ENCODE results near the gene ASPN.

Gene ASPN

DNA sequence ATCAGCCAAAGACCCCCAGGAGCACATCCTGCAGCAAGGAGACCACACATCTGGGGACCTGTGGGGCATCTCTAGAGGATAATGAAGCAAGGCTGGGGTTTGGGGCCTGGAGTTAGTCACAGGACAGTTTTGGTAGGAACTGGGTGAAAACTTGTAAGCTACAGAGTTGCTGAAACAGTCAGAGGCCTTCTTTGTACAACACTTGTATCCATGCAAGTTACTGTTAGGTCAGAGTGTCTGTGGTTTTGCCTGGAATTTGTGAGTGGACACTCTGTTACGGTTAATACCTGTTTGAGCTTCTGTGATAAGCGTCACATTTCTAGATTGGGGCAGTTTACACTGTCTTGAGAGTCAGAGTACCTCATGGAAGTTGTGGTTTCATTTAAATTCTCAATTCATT is 22.6 kb upstream of the ASPN start:
- no peak for DNase-seq (ENCODE audit: low spot score)

DNA sequence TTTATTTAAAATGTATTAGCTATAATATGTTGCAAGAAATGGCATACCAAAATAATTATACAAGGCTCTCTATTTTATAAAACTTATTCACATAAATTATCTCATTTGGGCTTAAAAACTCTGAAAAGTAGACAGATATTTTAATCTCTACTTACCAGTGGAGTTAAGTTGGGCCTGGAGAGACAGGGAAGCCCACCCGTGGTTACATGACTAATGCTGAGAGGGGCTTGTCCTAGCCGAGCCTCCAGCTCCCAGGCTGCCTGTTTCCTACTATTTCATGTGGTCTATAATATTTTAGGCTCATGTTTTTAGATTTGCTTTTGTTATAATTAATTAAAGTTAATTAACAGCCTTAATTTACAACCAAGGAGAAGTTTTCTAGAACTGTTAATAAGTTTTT is 20.9 kb upstream of the ASPN start:
- DNase-seq (ENCODE audit: low spot score), result no peak

DNA sequence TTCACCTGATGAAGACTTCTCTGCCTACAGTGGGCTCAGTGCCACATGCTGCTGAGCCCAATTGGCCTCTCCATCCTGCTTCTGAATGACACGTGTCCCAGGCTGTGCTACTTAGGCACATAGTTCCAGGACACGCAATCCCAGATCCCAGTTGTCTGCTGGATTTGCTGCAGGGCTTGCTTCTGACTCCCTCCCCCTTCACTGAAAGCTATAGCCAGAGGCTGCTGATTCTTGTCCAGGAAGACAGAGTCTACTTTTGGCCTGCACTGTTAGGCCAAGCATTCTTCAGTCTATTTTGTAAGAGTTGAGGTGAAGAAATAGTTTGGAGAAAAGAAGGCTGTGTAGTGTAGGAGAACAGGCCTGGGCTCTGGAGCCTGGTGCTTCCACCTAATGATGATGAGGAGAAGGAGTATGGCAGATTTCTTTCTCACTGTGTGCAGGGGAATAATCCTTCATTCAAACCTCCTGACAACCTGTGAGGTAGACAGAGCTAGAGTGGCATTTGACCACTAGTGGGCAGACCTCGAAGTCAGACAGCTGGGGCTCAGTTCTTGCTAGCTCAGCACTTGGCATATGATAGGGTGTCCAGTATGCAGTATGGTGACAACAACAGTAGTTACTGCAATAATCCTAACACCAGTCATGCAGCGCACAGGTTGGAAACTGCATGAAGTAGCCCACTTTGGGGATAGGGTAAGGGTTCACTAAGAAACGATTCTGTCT is 19.5 kb upstream of the ASPN start:
- DNase-seq (ENCODE audit: low spot score), result peak; percentile 40

DNA sequence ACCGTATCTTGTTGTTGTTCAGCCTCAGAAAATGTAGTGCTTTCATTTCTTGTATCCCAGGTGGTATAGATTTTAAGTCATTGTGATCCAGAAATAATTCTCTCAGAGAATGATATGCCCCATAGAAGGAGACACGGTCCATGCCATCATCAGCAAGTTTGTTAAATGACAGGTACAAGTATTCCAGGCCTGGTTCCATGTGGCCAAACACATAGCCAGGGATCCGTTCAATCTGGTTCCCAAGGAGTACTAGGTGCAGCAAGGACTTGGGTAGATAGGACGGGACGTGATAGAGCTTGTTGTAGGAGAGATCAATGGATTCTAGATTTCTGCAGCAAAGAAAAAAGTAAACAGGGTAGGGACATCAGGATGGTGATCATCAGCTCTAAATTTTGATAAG is 18.4 kb upstream of the ASPN start:
- no peak for DNase-seq (ENCODE audit: low spot score)

DNA sequence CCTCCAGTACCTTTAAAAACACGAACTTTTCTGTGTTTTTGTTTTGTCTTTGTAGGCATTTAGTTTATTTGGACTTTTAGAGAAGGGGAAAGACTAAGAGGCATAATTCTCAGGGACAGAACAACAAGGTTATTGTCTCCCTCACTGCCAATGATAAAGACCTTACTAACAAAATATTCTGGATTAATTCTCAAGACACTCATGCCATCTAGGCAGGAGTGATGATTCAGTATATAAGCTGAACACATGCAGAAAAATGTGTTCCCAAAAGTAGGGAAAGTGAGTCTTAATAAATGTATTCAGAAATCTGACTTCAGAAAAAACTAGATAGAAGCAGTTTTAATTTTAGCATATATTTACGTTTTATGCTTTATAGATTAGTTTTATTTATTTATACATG is 17.4 kb upstream of the ASPN start:
- DNase-seq (ENCODE audit: low spot score), result no peak

DNA sequence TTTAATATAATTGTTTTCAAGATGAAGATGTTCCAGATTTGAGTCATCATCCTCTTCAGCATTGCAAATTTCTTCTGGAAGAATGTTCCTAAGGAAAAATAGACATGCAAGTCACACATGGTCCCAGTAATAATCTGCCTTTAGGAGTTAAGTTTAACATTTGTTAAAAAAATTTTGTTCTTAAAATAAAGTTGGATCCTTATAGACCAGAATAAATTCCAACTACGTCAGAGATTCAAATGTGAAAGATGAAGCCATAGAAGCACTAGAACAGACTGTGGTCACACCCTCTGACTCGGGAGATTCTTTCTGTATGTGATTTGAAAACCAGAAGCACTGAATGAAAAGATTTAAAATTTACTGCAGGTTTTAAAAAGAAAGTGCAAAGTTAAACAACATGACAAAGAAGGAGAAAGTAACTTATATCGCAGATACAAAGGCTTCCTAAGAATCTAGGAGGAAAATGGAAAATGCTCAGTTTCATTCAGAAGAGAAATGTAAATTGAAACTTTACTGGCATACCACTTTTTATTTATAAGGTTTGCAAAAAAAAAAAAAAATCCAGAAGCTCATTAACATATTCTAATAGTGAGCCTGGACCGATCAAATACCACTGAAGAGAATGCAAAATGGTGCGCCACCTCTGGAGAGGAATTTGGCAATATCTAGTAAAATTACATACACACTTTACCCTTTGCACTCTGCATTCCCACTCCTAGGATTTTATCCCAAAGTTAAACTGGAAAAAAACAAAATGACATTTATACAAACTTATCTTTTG is 14.3 kb upstream of the ASPN start:
- no peak for DNase-seq (ENCODE audit: low spot score)

DNA sequence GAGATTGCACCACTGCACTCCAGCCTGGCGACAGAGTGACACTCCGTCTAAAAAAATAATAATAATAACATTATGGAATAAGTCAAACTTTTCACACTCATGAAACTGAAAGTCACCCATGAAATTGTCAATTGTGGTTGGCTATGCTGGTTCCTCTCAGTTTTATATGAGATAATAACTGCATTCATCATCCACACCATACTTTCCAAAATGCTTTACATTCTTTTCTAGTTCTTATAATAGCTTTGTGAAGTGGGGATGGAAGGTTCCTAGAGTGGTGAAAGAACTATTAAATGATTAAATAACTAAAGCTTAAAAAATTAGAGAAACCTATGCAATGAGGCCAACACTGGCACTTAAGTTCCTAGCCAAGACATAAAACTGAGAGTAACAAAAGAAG is 12.6 kb upstream of the ASPN start:
- no peak for DNase-seq (ENCODE audit: low spot score)

DNA sequence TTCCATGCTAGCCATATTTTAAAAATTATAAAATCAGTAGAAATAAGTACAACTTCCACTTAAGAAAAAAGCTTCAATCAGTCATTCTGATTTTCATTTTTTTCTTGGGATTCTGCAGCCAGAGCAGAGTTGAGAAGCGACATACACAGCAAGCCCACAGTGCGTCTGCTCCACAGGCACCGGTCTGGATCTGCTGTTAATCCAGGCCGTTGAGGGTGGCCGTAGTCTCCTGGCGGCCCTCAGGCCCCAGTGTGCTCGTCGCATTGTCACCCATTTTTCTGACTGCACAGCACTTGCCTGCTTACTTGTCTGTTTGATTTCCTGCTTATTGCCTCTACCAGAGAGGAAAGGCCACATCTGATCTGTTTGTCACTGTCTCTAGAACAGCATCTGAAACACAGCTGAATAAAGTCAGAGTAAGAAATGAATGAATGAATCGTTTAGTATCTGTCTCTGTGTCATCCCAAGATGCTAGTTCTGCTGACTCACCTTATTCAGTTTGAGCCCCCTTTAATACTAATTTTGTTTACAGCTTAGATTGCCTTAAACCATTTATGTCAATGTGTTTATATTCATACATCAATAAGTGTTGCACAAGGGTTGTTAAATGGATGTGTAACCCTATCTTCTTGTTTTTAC is 11.6 kb upstream of the ASPN start:
- no peak for DNase-seq (ENCODE audit: low spot score)

DNA sequence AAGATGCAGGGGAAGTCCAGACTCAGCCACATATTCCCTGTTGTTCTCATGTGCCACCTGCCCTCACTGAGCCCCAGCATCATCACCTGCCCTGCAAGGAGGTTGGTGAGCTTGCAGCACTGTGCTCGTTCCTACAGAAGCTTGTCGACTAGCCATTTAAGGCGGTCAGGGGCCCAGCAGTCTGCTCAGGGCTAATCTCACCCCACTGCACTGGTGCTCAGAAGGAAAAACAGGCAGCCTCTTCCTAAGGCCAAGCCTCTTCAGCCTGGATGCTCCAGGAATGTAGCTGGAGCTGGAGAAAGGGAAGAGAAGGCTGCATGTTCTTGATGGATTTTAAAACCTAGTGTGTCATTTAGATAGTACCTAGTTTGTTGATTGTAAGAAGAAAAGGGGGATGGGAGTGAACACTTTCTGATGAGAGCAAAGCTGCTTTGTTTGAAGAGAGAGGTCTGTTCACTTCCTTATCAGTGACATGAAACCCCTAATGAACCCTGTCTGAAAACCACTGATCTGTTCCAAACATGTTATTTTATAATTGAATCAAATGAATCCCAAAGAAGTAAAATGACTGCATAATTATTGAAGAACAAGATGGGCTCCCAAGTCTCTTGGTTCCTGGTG is 10.6 kb upstream of the ASPN start:
- DNase-seq (ENCODE audit: low spot score), result no peak

DNA sequence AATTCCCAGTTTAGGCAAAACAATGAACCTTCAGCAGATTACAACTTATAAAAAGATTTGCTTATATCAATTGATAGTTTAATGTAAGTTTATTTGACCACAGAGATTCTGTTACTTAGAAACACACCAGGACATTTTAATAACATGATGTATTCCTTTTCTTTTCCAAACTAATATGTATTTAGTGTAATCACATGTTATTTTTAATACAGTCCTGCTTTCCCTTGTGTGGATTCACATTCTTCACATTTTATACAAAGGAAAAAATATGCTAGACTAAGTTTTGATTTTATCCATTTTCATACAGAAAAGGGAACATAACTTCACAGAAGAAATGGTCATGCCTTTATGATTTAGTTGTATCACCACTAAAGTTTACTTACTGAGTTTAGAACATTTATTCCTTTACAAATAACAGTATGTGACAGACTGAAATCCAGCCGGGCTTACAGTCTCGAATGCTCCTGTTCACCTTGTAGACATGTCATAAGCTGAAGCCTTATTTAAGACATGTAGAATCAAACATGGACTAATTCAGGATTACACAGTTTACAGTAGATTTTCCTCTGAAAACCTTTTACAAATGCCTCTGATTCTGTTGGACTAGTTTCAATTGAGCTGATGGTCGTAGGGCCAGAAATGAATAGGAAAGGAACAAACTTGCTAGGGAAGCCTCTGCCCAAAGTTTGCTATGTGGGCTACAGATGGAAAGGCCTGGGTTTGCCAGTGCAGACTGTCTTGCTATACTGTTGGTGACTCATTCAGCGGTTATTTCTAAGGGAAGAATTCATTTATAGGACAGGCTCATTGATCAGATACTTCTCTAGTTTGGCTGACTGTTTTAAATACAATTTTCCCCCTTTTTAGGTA is 6.6 kb upstream of the ASPN start:
- no peak for DNase-seq (ENCODE audit: low spot score)

DNA sequence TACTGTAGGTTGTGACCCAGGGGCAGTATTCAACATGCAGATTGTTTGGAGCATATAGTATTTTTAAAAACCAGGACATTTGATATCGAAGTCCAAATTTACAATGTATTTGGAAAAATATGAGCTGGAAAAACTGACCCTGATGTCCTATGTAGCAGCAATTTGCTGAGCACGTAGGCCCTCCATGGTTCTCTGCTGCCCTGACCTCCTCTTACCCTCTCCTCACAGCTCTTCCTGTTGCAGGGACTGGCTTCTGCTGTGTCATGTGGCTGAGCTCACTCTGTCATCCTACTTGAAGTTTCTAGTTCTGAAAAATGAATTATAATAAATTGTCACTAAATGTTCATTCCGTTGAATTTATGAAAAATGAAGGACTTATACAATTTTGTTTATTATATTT is 4.1 kb upstream of the ASPN start:
- DNase-seq (ENCODE audit: low spot score), result no peak

DNA sequence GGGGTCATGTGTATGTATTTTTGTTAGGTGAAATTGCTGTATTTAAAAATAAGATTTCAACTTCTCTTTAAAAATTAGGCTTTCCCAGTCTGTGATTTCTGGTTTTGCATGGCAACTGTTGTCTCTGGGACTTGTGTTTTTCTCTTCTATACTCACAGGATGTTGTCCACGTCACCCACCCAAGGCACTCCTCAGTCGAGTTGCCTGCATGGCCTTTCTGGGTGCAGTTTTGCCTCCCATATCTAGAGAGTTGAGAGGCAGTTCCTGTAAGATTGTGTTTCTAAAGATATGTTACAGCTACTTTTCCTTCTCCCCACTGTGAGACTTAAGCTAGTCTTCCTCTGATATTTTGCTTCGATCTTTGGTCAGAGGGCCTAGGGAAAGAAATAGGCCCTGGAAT is 2.3 kb upstream of the ASPN start:
- DNase-seq (ENCODE audit: low spot score), result no peak

DNA sequence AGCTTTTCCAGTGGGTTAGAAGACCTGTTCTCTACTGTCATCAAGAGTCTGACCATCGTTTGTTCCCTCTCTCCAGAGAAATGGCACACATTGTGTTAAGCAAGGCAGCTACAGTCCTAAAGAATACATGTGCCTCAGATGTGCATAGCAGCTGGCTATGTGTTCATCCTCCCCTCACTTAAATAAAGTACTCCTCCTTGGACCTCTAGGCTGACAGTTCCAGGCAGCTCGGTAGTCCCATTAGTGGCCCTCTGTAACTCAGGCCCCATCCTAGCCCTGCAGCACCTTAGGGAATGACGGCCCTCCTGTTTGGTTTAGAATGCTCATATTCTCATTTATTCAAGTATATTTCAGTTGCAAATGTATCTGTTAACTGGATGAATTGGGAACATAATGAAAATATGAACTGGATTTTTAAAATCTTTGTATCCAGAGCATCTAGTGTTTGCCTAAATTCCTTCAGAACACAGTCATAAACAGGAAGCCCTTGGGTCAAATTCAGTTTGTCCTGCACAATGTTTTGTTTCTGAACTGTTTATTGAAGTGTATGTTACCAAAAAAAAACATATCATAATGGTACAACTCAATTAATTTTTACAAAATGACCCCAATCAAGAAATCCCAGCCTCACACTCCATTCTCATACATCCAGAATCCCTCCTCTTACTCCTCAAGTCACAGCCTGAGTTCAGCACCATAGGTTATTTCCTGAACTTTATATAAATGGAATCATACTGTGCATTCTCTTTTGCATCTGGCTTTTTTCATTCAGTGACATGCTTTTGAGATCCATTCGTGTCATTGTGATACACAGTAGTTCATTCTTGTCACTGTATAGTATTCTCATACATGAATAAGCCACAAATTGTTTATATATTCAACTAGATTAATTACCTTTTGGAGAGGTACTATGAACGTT is 1.6 kb upstream of the ASPN start:
- DNase-seq (ENCODE audit: low spot score), result no peak

DNA sequence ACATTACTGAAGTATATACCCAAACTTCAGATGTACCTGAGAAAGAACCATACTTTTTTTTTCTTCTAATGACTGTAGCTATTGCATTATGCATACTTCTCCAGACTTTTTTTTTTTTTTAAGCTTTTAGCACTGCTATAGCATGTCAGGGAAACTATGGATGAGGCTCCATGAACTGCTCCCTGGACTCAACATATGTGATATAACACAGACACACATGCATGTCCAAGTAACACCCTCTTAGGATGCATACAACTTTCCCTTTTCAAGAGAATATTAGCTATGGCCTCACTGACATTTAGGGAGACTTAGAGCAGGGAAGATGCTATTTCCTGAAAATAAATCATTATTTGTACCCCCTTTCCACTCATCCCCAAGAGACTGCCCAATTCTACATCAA is 499 bp upstream of the ASPN start:
- no peak for DNase-seq (ENCODE audit: low spot score)

DNA sequence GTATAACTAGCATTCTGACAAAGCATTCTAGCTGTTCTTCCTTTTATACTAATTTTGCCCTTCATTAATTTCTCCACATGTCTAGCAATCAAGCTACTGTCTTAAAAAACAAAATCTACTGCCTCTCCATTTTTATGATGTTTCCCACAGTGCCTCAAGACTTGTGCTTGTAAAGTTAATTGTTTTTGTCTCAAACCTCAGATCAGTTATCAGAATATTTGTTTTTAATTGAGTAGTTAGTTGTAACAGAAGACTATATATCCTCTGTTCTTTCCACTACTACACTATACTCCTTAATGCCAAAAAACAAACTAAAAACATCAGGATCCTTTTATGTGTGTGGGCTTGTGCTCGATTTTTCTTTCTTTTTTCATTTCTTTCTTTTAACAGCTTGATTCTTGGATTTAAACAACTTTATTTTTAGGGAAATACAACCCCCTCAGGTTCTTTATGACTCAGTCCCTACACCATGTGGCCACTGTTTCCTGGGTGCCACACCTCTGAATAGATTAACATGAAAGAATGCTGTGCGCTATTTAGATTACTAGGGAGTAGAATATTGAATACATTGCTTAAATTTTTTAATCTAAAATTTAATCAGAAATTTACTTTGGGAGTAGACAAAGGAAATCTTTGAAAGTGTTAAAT is 1.2 kb downstream of the ASPN start:
- no peak for DNase-seq (ENCODE audit: low spot score)

DNA sequence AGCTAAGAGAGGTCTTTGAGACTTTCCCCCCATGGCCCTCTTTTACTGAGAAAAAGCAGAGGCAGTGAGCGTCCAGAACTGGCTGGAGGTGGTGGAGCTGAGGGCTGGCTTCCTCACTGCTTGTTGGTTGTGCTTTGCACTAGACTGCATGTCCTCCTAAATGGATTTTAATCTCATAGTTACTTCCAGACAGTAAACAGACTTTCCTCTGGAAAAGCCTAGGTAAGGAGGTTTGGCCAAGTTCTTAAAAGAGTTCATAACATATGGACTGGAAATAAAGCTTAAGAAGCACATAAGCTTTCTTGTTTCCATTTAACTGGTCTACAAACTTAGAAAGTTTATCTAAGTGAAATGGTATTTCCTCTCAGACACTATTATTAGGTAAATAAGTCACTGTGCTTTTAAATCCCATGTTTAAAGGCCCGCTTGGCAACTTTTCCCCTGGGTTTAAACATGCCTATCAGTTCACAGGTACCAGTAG is 2.0 kb downstream of the ASPN start:
- DNase-seq (ENCODE audit: low spot score), result no peak

DNA sequence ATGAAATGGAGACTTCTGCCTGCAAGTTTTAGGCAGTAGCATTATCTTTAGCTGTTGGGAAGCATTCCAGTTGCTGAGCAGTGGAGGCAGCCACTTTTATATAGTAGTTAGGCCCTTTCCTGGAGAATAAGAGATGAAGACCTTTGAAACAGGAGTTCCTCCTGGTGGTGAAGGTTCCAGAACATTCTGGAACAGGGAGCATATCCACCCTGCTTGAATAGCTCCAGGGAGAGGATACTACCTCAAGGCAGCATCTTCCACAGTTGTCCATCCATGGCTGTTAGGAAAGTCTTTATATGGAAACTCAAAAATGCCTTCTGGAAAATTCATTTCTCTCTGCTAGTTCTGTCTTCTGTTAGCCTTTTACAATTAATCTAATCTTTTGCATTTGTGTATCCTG is 3.0 kb downstream of the ASPN start:
- DNase-seq (ENCODE audit: low spot score), result no peak

DNA sequence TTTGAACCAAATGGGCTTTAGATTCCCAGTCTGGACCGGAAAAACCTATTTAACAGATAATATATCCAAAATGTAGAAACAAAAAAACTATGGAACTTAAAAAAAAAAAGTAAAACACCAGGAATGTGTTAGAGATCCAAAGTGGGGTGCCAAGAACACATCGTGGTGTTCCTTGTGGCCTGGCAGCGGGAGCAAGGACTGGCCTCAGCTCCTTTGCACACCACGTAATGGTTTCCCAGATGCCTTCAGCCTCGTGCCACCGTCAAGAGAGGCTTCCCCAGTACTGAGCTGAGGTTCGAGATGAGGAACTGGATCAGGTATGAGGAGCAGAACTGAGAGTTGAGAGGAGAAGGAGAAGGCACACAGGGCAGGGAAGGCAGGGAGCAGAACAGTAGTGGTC is 3.5 kb downstream of the ASPN start:
- no peak for DNase-seq (ENCODE audit: low spot score)

DNA sequence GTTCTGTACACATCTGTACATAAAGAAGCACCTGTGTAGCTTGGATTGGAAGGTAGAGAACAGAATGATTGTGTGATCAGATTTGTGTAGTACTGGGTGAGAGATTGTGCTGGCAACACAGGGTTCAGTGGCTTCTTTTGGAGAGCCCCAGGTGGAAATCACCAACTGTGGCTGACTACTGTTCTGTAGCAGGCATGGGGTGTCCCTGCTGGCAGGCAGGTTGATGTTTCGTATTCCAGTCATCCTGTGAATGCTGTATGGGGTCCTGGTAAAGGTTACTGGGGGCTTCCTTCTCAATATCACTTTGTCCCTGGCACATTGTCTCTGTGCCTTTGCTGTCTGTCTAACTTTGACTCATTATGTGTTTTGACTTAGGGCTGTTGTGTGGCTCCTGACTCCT is 5.3 kb downstream of the ASPN start:
- no peak for DNase-seq (ENCODE audit: low spot score)

DNA sequence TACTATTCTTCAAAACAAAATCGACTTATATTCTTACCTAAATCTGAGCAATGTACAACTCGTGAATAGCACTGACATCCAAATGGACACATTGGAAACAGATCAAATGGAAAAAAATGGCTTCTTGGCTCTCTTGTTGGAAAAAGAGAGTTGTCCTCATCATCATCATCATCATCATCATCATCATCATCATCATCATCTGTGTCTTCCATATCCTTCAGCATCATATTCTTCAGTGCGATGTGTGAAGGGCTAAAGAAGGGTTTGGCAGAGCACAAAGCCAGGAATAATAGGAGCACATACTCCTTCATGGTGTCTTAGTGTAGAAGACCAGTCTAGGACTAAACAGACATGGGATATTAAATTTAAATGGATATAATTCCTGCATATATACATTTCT is 7.7 kb downstream of the ASPN start:
- no peak for DNase-seq (ENCODE audit: low spot score)

Measured in HuH-7.5 (cell line).